ENCODE results near the gene KRTDAP.

Gene KRTDAP

DNA sequence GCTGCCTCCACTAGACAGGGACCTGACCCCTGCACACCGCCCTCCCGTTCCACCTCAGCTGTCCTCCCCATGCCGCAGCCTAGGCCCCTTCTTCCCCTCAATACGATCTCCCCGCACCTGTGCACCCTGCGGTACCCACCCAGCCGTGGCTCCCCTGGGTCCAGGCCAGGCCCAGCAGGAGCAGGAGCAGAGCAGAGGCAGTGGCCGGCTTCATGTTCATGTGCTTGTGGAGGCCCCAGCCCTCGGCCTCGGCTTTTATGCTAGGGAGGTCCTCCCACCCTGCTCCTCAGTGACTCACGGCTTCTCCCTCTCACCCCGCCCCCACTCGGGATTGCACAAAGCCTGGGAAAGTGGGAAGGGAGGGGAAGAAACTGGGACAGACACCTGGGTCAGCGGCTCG, 11.4 kb upstream of the KRTDAP start:
- Histone ChIP-seq H2BK12ac (ENCODE audit: low read length) (no peak overlapping the region), H4K8ac (ENCODE audit: low read depth, low read length) (no peak overlapping the region), H3K4ac (ENCODE audit: low read depth, low read length) (no peak overlapping the region), H2BK5ac (ENCODE audit: low read depth, low read length, poor library complexity) (no peak overlapping the region), H3K4me2 (ENCODE audit: low read length) (no peak overlapping the region), H3K9ac (ENCODE audit: low read length) (no peak overlapping the region), H2AFZ (ENCODE audit: insufficient read depth, low read length, poor library complexity) (no peak overlapping the region), H3K4me1 (ENCODE audit: control insufficient read depth in 1 of 2, insufficient read depth in 2 of 2, low read length in 2 of 2) (no peaks in the 10 kb centered on the region), H3K23ac (ENCODE audit: low read length) (no peak overlapping the region), H3K9me3 (ENCODE audit: insufficient read depth, low read depth, low read length) (no peaks in the 10 kb centered on the region), H3K18ac (ENCODE audit: low read length) (no peak overlapping the region), H3K4me3 (ENCODE audit: low read depth, low read length) (no peak overlapping the region), H3K79me2 (ENCODE audit: control insufficient read depth, insufficient read depth, low read length, poor library complexity) (no peaks in the 10 kb centered on the region), H2AK5ac (ENCODE audit: low read length) (no peak overlapping the region), H3K27ac (ENCODE audit: low read depth, low read length) (no peak overlapping the region), H3K14ac (ENCODE audit: low read length) (no peak overlapping the region), H4K12ac (ENCODE audit: low read depth, low read length) (no peak overlapping the region), H2BK120ac (ENCODE audit: insufficient read depth, low read length, poor library complexity) (no peak overlapping the region), H3K27me3 (ENCODE audit: insufficient read depth, low read length) (no peaks in the 10 kb centered on the region), H3K79me1 (ENCODE audit: low read length) (no peaks in the 10 kb centered on the region), H3K36me3 (ENCODE audit: control insufficient read depth in 1 of 2, insufficient read depth in 2 of 2, low read length in 2 of 2) (peaks cover 52 to 56% of the 10 kb centered on the region in 2 experiments), H4K91ac (ENCODE audit: low read depth, low read length) (no peak overlapping the region)
- WGBS (ENCODE audit: extremely low coverage, insufficient coverage, insufficient read length) = no CpG with 5 or more reads among the region's 15 CpGs
- DNase-seq = no peak

DNA sequence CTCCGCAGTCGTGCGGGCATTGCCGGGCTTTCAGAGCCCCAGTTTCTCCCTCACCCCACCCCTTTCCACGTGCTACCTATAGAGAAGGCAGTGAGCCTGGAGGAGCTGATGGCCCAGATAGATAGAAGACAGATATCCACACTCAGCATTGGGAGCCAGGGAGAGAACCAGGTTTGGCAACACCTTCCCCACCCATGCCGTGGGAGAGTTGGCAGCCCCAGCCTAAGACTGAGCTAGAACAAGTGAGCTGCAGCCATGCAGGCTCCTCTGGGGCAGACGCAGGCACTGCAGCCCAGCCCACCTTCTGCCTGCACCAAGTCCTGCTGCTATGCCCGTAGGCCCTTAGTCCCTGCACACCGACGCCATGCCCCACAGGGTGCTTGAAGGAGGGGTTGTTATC, 10.3 kb upstream of the KRTDAP start:
- no peaks in the 10 kb centered on the region for H3K4me1 ChIP-seq (ENCODE audit: control insufficient read depth in 1 of 2, insufficient read depth in 2 of 2, low read length in 2 of 2)
- no peak overlapping the region for H4K8ac ChIP-seq (ENCODE audit: low read depth, low read length)
- H3K36me3 ChIP-seq (ENCODE audit: control insufficient read depth in 1 of 2, insufficient read depth in 2 of 2, low read length in 2 of 2) = peaks cover 46 to 51% of the 10 kb centered on the region in 2 experiments
- no peak overlapping the region for H3K9ac ChIP-seq (ENCODE audit: low read length)
- H2BK120ac ChIP-seq (ENCODE audit: insufficient read depth, low read length, poor library complexity) = no peak overlapping the region
- H4K12ac ChIP-seq (ENCODE audit: low read depth, low read length) = no peak overlapping the region
- H4K91ac ChIP-seq (ENCODE audit: low read depth, low read length) = no peak overlapping the region
- no peak overlapping the region for H3K27ac ChIP-seq (ENCODE audit: low read depth, low read length)
- H2AFZ ChIP-seq (ENCODE audit: insufficient read depth, low read length, poor library complexity) = no peak overlapping the region
- H2AK5ac ChIP-seq (ENCODE audit: low read length) = no peak overlapping the region
- no peak overlapping the region for H3K14ac ChIP-seq (ENCODE audit: low read length)
- H3K27me3 ChIP-seq (ENCODE audit: insufficient read depth, low read length) = no peaks in the 10 kb centered on the region
- H2BK12ac ChIP-seq (ENCODE audit: low read length) = no peak overlapping the region
- H2BK5ac ChIP-seq (ENCODE audit: low read depth, low read length, poor library complexity) = no peak overlapping the region
- no peak overlapping the region for H3K4me3 ChIP-seq (ENCODE audit: low read depth, low read length)
- H3K4me2 ChIP-seq (ENCODE audit: low read length) = no peak overlapping the region
- no peak overlapping the region for H3K18ac ChIP-seq (ENCODE audit: low read length)
- H3K9me3 ChIP-seq (ENCODE audit: insufficient read depth, low read depth, low read length) = no peaks in the 10 kb centered on the region
- H3K79me1 ChIP-seq (ENCODE audit: low read length) = no peaks in the 10 kb centered on the region
- no CpG with 5 or more reads among the region's 10 CpGs for WGBS (ENCODE audit: extremely low coverage, insufficient coverage, insufficient read length)
- no peak overlapping the region for H3K4ac ChIP-seq (ENCODE audit: low read depth, low read length)
- no peak for DNase-seq
- H3K23ac ChIP-seq (ENCODE audit: low read length) = no peak overlapping the region
- H3K79me2 ChIP-seq (ENCODE audit: control insufficient read depth, insufficient read depth, low read length, poor library complexity) = no peaks in the 10 kb centered on the region

DNA sequence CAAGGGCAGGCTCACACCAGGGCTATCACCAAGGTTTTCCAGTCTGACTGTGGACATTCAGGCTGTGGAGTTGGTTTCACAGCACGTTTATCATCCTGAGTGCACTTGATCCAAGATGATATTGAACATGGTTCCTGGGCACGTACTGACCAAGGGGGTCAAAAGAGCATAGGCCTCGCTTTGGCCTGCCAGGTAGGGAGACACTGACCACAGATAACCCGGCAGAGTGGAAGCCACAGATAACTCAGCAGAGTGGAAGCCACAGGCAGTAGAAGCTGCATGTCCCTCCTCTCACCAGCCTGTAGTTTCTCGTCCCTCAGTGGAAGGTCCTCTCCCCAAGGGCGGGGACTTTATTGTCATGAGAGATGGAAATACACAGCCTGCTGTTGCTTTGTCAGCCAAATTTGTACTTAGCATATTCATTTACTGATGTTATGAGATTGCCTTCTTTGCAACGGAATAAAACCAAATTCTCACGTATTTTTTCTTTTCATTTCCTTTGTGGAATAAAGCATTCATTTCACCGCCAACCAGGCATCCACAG, 8.8 kb upstream of the KRTDAP start:
- Histone ChIP-seq H3K18ac (ENCODE audit: low read length) (no peak overlapping the region), H2BK12ac (ENCODE audit: low read length) (no peak overlapping the region), H3K79me1 (ENCODE audit: low read length) (no peaks in the 10 kb centered on the region), H4K91ac (ENCODE audit: low read depth, low read length) (no peak overlapping the region), H4K12ac (ENCODE audit: low read depth, low read length) (no peak overlapping the region), H3K27me3 (ENCODE audit: insufficient read depth, low read length) (no peaks in the 10 kb centered on the region), H2BK5ac (ENCODE audit: low read depth, low read length, poor library complexity) (no peak overlapping the region), H3K23ac (ENCODE audit: low read length) (no peak overlapping the region), H3K14ac (ENCODE audit: low read length) (no peak overlapping the region), H2BK120ac (ENCODE audit: insufficient read depth, low read length, poor library complexity) (no peak overlapping the region), H3K4me3 (ENCODE audit: low read depth, low read length) (no peak overlapping the region), H2AK5ac (ENCODE audit: low read length) (no peak overlapping the region), H2AFZ (ENCODE audit: insufficient read depth, low read length, poor library complexity) (no peak overlapping the region), H3K9me3 (ENCODE audit: insufficient read depth, low read depth, low read length) (no peaks in the 10 kb centered on the region), H3K4ac (ENCODE audit: low read depth, low read length) (no peak overlapping the region), H3K36me3 (ENCODE audit: control insufficient read depth in 1 of 2, insufficient read depth in 2 of 2, low read length in 2 of 2) (peaks cover 36 to 42% of the 10 kb centered on the region in 2 experiments), H3K9ac (ENCODE audit: low read length) (no peak overlapping the region), H3K79me2 (ENCODE audit: control insufficient read depth, insufficient read depth, low read length, poor library complexity) (no peaks in the 10 kb centered on the region), H4K8ac (ENCODE audit: low read depth, low read length) (no peak overlapping the region), H3K4me1 (ENCODE audit: control insufficient read depth in 1 of 2, insufficient read depth in 2 of 2, low read length in 2 of 2) (no peaks in the 10 kb centered on the region), H3K4me2 (ENCODE audit: low read length) (no peak overlapping the region), H3K27ac (ENCODE audit: low read depth, low read length) (no peak overlapping the region)
- no peak for DNase-seq
- WGBS (ENCODE audit: extremely low coverage, insufficient coverage, insufficient read length) = no CpG with 5 or more reads among the region's 9 CpGs

- Histone ChIP-seq H3K9me3 (ENCODE audit: insufficient read depth, low read depth, low read length) (no peaks in the 10 kb centered on the region), H2AK5ac (ENCODE audit: low read length) (no peak overlapping the region), H3K79me2 (ENCODE audit: control insufficient read depth, insufficient read depth, low read length, poor library complexity) (no peaks in the 10 kb centered on the region), H3K14ac (ENCODE audit: low read length) (no peak overlapping the region), H3K4me1 (ENCODE audit: control insufficient read depth in 1 of 2, insufficient read depth in 2 of 2, low read length in 2 of 2) (no peaks in the 10 kb centered on the region), H3K4ac (ENCODE audit: low read depth, low read length) (no peak overlapping the region), H2BK120ac (ENCODE audit: insufficient read depth, low read length, poor library complexity) (no peak overlapping the region), H3K9ac (ENCODE audit: low read length) (no peak overlapping the region), H3K27me3 (ENCODE audit: insufficient read depth, low read length) (no peaks in the 10 kb centered on the region), H4K12ac (ENCODE audit: low read depth, low read length) (no peak overlapping the region), H3K18ac (ENCODE audit: low read length) (no peak overlapping the region), H3K4me3 (ENCODE audit: low read depth, low read length) (no peak overlapping the region), H2BK5ac (ENCODE audit: low read depth, low read length, poor library complexity) (no peak overlapping the region), H2AFZ (ENCODE audit: insufficient read depth, low read length, poor library complexity) (no peak overlapping the region), H3K4me2 (ENCODE audit: low read length) (no peak overlapping the region), H4K8ac (ENCODE audit: low read depth, low read length) (no peak overlapping the region), H3K27ac (ENCODE audit: low read depth, low read length) (no peak overlapping the region), H3K23ac (ENCODE audit: low read length) (no peak overlapping the region), H3K79me1 (ENCODE audit: low read length) (no peaks in the 10 kb centered on the region), H2BK12ac (ENCODE audit: low read length) (no peak overlapping the region), H4K91ac (ENCODE audit: low read depth, low read length) (no peak overlapping the region), H3K36me3 (ENCODE audit: control insufficient read depth in 1 of 2, insufficient read depth in 2 of 2, low read length in 2 of 2) (peaks cover 32 to 39% of the 10 kb centered on the region in 2 experiments)
- DNase-seq = no peak
- WGBS (ENCODE audit: extremely low coverage, insufficient coverage, insufficient read length) = no CpG with 5 or more reads among the region's 3 CpGs
These were observed 8.0 kb upstream of the KRTDAP start for GRCh38 chr19:35498220-35498619.

Measured in trophoblast cell (in vitro differentiated cells and primary cell).